Measurements from ENCODE around the gene AXIN1. TPM values are rescaled to one million over a fixed set of nuclear protein-coding genes. Genes with fewer than 3 reads are reported as not detected.

AXIN1 gene
- total and polyA plus RNA-seq, 9 of the 15 experiments (the other 6 are each of a cell fraction or from before 2014, with no cell fraction given): 0.42 to 58.0 (median 25.9) TPM

DNA sequence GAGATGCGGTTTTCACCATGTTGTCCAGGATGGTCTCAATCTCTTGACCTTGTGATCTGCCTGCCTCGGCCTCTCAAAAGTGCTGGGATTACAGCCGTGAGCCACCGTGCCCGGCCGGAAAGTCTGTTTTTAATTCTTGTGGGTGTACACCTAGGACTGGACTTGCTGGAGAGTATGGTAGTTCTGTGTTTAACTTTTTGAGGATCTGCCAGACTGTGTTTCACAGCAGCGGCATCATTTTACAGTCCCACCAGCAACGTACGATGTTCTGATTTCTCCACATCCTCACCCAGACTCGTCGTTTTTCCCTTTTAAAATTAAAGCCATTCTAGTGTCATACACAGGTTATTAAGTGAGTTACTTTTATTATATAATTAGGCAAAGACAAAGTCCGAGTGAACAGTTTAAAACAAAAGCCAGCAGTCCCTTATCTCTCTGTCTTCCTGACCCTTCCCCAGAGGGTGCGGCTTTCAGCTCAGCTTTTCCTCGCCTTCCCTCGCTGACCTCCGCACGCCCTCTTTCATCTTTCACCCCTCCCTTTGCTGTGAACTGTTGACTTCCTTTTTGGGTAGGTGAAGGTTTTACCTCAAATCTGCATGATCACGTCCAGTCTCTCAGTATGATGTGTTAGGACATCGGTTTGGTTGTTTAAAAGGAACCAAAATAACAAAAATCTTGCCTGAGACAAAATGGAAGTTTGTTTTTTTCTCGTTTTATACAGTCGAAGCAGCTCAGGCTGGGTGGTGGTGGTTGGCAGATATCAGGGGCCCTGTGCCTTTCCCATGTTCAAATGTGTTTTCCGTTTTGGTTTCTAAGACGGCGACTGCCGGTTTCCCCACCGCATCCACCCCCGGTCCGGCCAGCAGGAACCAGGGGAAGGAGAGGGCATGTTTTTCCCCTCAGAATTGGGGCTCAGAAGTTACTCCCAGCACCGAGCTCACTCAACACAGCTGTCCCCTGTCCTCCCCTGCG lies 99.9 kb downstream of the AXIN1 start (continued):
- TF ChIP-seq, protein P1, sequence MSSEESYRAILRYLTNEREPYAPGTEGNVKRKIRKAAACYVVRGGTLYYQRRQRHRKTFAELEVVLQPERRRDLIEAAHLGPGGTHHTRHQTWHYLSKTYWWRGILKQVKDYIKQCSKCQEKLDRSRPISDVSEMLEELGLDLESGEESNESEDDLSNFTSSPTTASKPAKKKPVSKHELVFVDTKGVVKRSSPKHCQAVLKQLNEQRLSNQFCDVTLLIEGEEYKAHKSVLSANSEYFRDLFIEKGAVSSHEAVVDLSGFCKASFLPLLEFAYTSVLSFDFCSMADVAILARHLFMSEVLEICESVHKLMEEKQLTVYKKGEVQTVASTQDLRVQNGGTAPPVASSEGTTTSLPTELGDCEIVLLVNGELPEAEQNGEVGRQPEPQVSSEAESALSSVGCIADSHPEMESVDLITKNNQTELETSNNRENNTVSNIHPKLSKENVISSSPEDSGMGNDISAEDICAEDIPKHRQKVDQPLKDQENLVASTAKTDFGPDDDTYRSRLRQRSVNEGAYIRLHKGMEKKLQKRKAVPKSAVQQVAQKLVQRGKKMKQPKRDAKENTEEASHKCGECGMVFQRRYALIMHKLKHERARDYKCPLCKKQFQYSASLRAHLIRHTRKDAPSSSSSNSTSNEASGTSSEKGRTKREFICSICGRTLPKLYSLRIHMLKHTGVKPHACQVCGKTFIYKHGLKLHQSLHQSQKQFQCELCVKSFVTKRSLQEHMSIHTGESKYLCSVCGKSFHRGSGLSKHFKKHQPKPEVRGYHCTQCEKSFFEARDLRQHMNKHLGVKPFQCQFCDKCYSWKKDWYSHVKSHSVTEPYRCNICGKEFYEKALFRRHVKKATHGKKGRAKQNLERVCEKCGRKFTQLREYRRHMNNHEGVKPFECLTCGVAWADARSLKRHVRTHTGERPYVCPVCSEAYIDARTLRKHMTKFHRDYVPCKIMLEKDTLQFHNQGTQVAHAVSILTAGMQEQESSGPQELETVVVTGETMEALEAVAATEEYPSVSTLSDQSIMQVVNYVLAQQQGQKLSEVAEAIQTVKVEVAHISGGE (CRISPR knock-in tag; IDR thresholded peaks at IDR 0.05): no peak
- TF ChIP-seq, protein P2, sequence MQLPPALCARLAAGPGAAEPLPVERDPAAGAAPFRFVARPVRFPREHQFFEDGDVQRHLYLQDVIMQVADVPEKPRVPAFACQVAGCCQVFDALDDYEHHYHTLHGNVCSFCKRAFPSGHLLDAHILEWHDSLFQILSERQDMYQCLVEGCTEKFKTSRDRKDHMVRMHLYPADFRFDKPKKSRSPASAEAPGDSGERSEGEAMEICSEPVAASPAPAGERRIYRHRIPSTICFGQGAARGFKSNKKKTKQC (CRISPR knock-in tag; IDR thresholded peaks at IDR 0.05): no peak; the same call in 1 of the 2 replicates
- no peak for TF ChIP-seq HDGF (IDR thresholded peaks at IDR 0.05)
- TF ChIP-seq BACH1 (tag; IDR thresholded peaks at IDR 0.05): no peak
- TF ChIP-seq DMBX1 (CRISPR knock-in tag; IDR thresholded peaks at IDR 0.05; ENCODE audit: borderline replicate concordance): peak; percentile 46; the same call in 1 of the 2 replicates
- no peak for TF ChIP-seq FOXK2 (conservative IDR thresholded peaks at IDR 0.05 in 1 of 2, IDR thresholded peaks at IDR 0.05 in 1 of 2; ENCODE audit: low read depth in 2 of 2)
- TF ChIP-seq, protein P3, sequence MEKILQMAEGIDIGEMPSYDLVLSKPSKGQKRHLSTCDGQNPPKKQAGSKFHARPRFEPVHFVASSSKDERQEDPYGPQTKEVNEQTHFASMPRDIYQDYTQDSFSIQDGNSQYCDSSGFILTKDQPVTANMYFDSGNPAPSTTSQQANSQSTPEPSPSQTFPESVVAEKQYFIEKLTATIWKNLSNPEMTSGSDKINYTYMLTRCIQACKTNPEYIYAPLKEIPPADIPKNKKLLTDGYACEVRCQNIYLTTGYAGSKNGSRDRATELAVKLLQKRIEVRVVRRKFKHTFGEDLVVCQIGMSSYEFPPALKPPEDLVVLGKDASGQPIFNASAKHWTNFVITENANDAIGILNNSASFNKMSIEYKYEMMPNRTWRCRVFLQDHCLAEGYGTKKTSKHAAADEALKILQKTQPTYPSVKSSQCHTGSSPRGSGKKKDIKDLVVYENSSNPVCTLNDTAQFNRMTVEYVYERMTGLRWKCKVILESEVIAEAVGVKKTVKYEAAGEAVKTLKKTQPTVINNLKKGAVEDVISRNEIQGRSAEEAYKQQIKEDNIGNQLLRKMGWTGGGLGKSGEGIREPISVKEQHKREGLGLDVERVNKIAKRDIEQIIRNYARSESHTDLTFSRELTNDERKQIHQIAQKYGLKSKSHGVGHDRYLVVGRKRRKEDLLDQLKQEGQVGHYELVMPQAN (IDR thresholded peaks at IDR 0.05; ENCODE audit: borderline replicate concordance): no peak
- no peak for TF ChIP-seq ILK (tag; IDR thresholded peaks at IDR 0.05; ENCODE audit: borderline replicate concordance, low read depth)
- no peak for TF ChIP-seq XRCC4 (IDR thresholded peaks at IDR 0.05; ENCODE audit: extremely low read depth, insufficient read depth, insufficient read length)
- no peak; the same call in 1 of the 2 replicates for TF ChIP-seq ZNF644 (tag; IDR thresholded peaks at IDR 0.05; ENCODE audit: low read depth)
- no peak for TF ChIP-seq FOXJ3 (CRISPR knock-in tag; IDR thresholded peaks at IDR 0.05)
- TF ChIP-seq, protein P4, sequence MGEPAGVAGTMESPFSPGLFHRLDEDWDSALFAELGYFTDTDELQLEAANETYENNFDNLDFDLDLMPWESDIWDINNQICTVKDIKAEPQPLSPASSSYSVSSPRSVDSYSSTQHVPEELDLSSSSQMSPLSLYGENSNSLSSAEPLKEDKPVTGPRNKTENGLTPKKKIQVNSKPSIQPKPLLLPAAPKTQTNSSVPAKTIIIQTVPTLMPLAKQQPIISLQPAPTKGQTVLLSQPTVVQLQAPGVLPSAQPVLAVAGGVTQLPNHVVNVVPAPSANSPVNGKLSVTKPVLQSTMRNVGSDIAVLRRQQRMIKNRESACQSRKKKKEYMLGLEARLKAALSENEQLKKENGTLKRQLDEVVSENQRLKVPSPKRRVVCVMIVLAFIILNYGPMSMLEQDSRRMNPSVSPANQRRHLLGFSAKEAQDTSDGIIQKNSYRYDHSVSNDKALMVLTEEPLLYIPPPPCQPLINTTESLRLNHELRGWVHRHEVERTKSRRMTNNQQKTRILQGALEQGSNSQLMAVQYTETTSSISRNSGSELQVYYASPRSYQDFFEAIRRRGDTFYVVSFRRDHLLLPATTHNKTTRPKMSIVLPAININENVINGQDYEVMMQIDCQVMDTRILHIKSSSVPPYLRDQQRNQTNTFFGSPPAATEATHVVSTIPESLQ (CRISPR knock-in tag; IDR thresholded peaks at IDR 0.05): no peak
- TF ChIP-seq SIN3B (IDR thresholded peaks at IDR 0.05; ENCODE audit: low read depth): no peak
- TF ChIP-seq HDAC6 (IDR thresholded peaks at IDR 0.05; ENCODE audit: low read depth, low read length): no peak
- no peak for TF ChIP-seq SRSF1 (IDR thresholded peaks at IDR 0.05; ENCODE audit: low read depth, low read length)
- TF ChIP-seq GTF2A2 (tag; IDR thresholded peaks at IDR 0.05): no peak
- TF ChIP-seq C11orf30 (IDR thresholded peaks at IDR 0.05; ENCODE audit: low read depth): no peak; the same call in 1 of the 2 replicates
- peak; percentile 29; the same call in 1 of the 2 replicates for TF ChIP-seq POLR2AphosphoS5 (IDR thresholded peaks at IDR 0.05; ENCODE audit: control insufficient read depth, insufficient read depth, low read depth, low read length)

Measured in K562 (cell line).